HL-60 (cell line): ENCODE data around the gene BAIAP2.

ENCODE experiments used
- CTCF ChIP-seq: IDR thresholded peaks from one replicate; pipeline ENCODE4 v1.5.1; 2011; ENCODE audit warnings: low read length, control low read depth, inconsistent platforms; ENCODE audit not compliant: insufficient read depth
- POLR2AphosphoS5 ChIP-seq: IDR thresholded peaks from 2 replicates; pipeline ENCODE4 v1.6.1; 2012; ENCODE audit warnings: low read depth
- SPI1 ChIP-seq: IDR thresholded peaks from 2 replicates; pipeline ENCODE4 v1.6.1; 2012; ENCODE audit warnings: low read depth, mild to moderate bottlenecking, borderline replicate concordance
- TF ChIP-seq, protein P1 (sequence below): IDR thresholded peaks from 2 replicates; pipeline ENCODE4 v1.6.1; 2012; ENCODE audit warnings: low read depth; ENCODE audit not compliant: insufficient replicate concordance

DNA sequence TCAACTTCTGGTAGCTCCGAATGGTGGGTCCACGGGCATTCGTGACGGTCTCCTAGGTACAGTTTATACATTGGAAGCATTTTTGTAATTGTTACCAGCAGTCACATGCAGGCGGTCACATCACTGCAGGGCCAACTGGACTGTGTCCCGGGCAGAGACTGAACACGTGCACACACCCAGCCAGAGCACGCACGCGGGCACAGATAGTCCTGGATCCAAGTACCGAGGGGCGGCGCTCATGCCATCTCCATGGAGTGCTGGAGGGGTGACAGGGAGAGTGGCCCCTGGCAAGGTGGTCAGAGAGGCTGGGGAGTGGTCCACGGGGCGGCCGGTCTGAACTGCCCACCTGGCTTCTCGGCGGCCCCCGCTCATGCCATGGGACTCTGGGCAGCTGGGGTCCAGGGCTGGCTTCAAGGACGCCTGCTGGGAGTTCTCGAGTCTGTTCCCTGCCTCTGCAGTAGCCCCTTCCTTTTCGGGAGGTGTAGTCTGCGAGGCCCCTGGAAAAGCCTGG, 34.2 kb downstream of the BAIAP2 start:
- no peak for TF ChIP-seq CTCF
- no peak for TF ChIP-seq POLR2AphosphoS5
- no peak for TF ChIP-seq SPI1
- TF ChIP-seq, protein P1, sequence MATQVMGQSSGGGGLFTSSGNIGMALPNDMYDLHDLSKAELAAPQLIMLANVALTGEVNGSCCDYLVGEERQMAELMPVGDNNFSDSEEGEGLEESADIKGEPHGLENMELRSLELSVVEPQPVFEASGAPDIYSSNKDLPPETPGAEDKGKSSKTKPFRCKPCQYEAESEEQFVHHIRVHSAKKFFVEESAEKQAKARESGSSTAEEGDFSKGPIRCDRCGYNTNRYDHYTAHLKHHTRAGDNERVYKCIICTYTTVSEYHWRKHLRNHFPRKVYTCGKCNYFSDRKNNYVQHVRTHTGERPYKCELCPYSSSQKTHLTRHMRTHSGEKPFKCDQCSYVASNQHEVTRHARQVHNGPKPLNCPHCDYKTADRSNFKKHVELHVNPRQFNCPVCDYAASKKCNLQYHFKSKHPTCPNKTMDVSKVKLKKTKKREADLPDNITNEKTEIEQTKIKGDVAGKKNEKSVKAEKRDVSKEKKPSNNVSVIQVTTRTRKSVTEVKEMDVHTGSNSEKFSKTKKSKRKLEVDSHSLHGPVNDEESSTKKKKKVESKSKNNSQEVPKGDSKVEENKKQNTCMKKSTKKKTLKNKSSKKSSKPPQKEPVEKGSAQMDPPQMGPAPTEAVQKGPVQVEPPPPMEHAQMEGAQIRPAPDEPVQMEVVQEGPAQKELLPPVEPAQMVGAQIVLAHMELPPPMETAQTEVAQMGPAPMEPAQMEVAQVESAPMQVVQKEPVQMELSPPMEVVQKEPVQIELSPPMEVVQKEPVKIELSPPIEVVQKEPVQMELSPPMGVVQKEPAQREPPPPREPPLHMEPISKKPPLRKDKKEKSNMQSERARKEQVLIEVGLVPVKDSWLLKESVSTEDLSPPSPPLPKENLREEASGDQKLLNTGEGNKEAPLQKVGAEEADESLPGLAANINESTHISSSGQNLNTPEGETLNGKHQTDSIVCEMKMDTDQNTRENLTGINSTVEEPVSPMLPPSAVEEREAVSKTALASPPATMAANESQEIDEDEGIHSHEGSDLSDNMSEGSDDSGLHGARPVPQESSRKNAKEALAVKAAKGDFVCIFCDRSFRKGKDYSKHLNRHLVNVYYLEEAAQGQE: no peak
